Measurements from ENCODE around the gene PRLR. TPM values are rescaled to one million over a fixed set of nuclear protein-coding genes. Genes with fewer than 3 reads are reported as not detected.

The PRLR gene
- total RNA-seq, 1 donor from 2014 or later = 13.3 TPM

DNA sequence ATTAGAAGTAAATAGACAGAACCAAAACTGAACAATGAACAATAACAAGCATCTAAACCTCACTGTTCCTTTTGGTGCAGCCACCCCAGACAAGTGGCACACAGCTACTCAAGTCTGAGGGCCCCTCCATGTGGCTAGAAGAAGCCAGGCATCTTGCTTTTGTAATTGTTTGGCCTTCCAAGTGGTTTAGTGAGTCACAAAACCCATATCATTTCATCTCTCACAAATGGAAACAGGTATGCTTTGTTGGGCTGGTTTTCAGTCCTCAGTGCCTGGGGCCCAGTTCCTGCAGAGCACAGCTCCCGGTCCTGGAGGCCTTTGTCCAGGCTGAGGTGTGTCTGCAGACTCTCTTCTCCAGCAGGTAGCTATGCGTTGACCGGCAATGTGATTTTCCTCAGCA is 16.7 kb downstream of the PRLR start:
- no peak for DNase-seq (ENCODE audit: extremely low spot score in 2 of 2)
- Histone ChIP-seq H3K4me3 (no peak overlapping the region), H3K36me3 (no peaks in the 10 kb centered on the region), H3K27me3 (no peaks in the 10 kb centered on the region), H3K9me3 (no peaks in the 10 kb centered on the region), H3K4me1 (no peaks in the 10 kb centered on the region), H3K27ac (no peak overlapping the region)
- intact Hi-C loops (cut with DNase I) = no loop called here
- TF ChIP-seq POLR2A (IDR thresholded peaks at IDR 0.05) = no peak
- no peak for TF ChIP-seq POLR2AphosphoS5 (IDR thresholded peaks at IDR 0.05; ENCODE audit: insufficient read depth in 1 of 2, low read depth in 1 of 2)
- TF ChIP-seq CTCF (IDR thresholded peaks at IDR 0.05) = no peak

DNA sequence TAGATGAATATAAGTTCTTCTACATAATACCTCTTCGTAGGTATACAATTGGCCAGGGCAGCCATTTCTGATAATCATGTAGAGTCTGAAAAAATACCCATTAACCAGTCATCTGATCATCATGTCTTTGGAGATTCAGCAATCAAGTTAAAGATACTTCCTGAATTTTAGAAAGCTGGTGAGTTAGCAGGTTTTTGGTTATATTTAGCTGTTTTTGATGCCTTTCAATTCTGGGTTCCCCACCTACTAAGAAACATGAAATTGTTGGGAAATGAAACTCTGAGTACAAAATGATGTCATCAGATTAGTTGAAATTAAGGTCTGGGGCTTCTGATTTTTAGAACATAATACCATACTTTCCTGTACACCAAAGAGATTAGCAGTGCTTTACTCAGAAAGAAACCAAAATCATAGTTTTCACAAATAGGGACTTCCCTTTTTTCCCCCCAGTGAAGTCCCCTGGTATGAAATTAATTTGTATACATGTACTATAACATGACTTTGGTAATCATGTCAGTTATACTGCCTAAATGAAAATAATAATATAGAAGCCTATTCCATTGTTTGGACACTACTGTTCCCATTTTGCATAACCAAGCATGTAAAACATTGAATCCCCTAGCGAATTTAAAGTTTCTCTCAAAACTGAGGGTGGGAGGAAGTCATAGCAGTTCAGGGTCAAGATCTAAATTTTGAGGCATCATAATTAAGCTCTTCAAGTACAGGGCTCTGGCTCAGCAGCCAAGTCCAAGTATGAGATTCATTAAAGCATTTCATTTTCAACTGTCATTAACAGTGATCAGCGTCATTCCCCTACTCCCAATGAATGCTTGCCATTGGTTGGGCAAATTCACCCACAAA is 17.9 kb downstream of the PRLR start:
- Histone ChIP-seq H3K4me1 (no peaks in the 10 kb centered on the region), H3K36me3 (no peaks in the 10 kb centered on the region), H3K27me3 (no peaks in the 10 kb centered on the region), H3K4me3 (no peak overlapping the region), H3K9me3 (no peaks in the 10 kb centered on the region), H3K27ac (no peak overlapping the region)
- TF ChIP-seq POLR2AphosphoS5 (IDR thresholded peaks at IDR 0.05; ENCODE audit: insufficient read depth in 1 of 2, low read depth in 1 of 2) = no peak
- no peak for TF ChIP-seq CTCF (IDR thresholded peaks at IDR 0.05)
- TF ChIP-seq POLR2A (IDR thresholded peaks at IDR 0.05) = no peak
- intact Hi-C loops (cut with DNase I) = no loop called here
- DNase-seq (ENCODE audit: extremely low spot score in 2 of 2) = no peak

DNA sequence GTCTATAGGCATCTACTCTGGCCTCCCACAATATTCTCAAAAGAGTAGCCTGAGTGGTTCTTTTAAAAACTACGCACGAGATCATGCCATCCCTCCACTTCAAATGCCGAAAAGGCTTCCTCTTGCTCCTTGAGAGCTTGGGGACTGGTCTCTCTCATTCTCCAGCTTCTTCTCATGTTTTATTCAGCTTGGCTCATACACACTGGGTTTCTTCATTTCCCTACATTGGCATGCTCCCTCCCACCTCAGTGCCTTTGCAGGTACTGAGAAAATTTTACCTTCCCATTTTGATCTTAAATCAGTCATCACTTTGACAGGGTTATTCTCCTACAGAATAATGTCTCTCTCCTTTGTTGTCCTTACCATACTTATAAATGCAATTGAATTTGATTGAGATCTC is 20.4 kb downstream of the PRLR start:
- intact Hi-C loops (cut with DNase I) = no loop called here
- no peak overlapping the region for H3K4me3 ChIP-seq
- H3K9me3 ChIP-seq = no peaks in the 10 kb centered on the region
- no peak for DNase-seq (ENCODE audit: extremely low spot score in 2 of 2)
- no peaks in the 10 kb centered on the region for H3K36me3 ChIP-seq
- no peaks in the 10 kb centered on the region for H3K27me3 ChIP-seq
- TF ChIP-seq POLR2AphosphoS5 (IDR thresholded peaks at IDR 0.05; ENCODE audit: insufficient read depth in 1 of 2, low read depth in 1 of 2) = no peak
- no peak for TF ChIP-seq CTCF (IDR thresholded peaks at IDR 0.05)
- no peak for TF ChIP-seq POLR2A (IDR thresholded peaks at IDR 0.05)
- H3K4me1 ChIP-seq = peaks cover 11% of the 10 kb centered on the region
- no peak overlapping the region for H3K27ac ChIP-seq

DNA sequence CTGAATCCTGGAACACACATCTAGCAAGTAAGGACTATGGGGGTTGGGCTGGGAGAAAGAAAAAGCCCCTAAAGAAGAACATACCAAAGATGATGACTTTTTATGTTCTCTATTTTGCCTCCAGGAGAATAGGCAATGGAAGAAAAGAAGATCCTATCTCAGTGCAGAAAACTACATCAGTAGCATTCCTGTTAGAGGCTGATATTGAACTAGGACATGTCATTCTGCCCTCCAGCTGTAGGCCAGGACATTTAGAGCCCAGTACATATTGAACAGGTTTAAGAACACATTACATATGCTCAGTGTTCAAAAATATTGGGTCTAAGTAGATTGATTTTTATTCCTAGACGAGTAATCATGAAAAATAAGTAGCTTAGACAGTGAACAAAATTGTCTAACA is 24.7 kb downstream of the PRLR start:
- Histone ChIP-seq H3K9me3 (no peaks in the 10 kb centered on the region), H3K27ac (no peak overlapping the region), H3K4me3 (no peak overlapping the region), H3K36me3 (no peaks in the 10 kb centered on the region), H3K27me3 (no peaks in the 10 kb centered on the region), H3K4me1 (peaks cover 11% of the 10 kb centered on the region)
- DNase-seq (ENCODE audit: extremely low spot score in 2 of 2) = no peak
- TF ChIP-seq POLR2AphosphoS5 (IDR thresholded peaks at IDR 0.05; ENCODE audit: insufficient read depth in 1 of 2, low read depth in 1 of 2) (no peak), CTCF (IDR thresholded peaks at IDR 0.05) (no peak), POLR2A (IDR thresholded peaks at IDR 0.05) (no peak)
- intact Hi-C loops (cut with DNase I) = no loop called here

GRCh38 chr5:35205186-35205585 is 25.1 kb downstream of the PRLR start:
- intact Hi-C loops (cut with DNase I) = no loop called here
- no peak for DNase-seq (ENCODE audit: extremely low spot score in 2 of 2)
- Histone ChIP-seq H3K9me3 (no peaks in the 10 kb centered on the region), H3K27me3 (no peaks in the 10 kb centered on the region), H3K4me3 (no peak overlapping the region), H3K36me3 (no peaks in the 10 kb centered on the region), H3K4me1 (peaks cover 11% of the 10 kb centered on the region), H3K27ac (no peak overlapping the region)
- TF ChIP-seq POLR2AphosphoS5 (IDR thresholded peaks at IDR 0.05; ENCODE audit: insufficient read depth in 1 of 2, low read depth in 1 of 2) = no peak
- TF ChIP-seq POLR2A (IDR thresholded peaks at IDR 0.05) = no peak
